LNCaP clone FGC (cell line): ENCODE results near the gene NRXN3.

Experiments used
- DNase-seq: peaks from one replicate; pipeline ENCODE4 v3.0.0-alpha.2; 2011; ENCODE audit warnings: low read depth
- H3K4me3 ChIP-seq: 2 replicates; pipeline ENCODE4 v1.5.1; 2011; ENCODE audit warnings: mild to moderate bottlenecking, low read depth, low read length, control low read depth
- CTCF ChIP-seq: IDR thresholded peaks from 2 replicates; pipeline ENCODE4 v1.5.1; 2012; ENCODE audit warnings: mild to moderate bottlenecking; ENCODE audit not compliant: control insufficient read depth, insufficient read depth; ENCODE audit errors: extremely low read depth

The NRXN3 gene

GRCh38 chr14:79437951-79438350 is 1267.8 kb downstream of the NRXN3 start:
- no peak for DNase-seq
- no peak for TF ChIP-seq CTCF
- no peak overlapping the region for H3K4me3 ChIP-seq

GRCh38 chr14:79438696-79439342 is 1268.6 kb downstream of the NRXN3 start:
- DNase-seq, result no peak
- no peak overlapping the region for H3K4me3 ChIP-seq
- TF ChIP-seq CTCF, result no peak

- DNase-seq, result no peak
Measured at GRCh38 chr14:79442786-79443185, 1272.6 kb downstream of the NRXN3 start.

GRCh38 chr14:79443602-79444001 is 1273.4 kb downstream of the NRXN3 start:
- H3K4me3 ChIP-seq, result no peak overlapping the region
- TF ChIP-seq CTCF, result no peak
- DNase-seq, result no peak

More at GRCh38 chr14:79442786-79443185, 1272.6 kb downstream of the NRXN3 start:
- TF ChIP-seq CTCF, result no peak
- no peak overlapping the region for H3K4me3 ChIP-seq

- DNase-seq, result no peak
- TF ChIP-seq CTCF, result no peak
- no peak overlapping the region for H3K4me3 ChIP-seq
Measured at GRCh38 chr14:79448960-79449359, 1278.8 kb downstream of the NRXN3 start.

- DNase-seq, result no peak
- H3K4me3 ChIP-seq, result no peak overlapping the region
- no peak for TF ChIP-seq CTCF
Measured at GRCh38 chr14:79451601-79452000, 1281.4 kb downstream of the NRXN3 start.

GRCh38 chr14:79453276-79453675 is 1283.1 kb downstream of the NRXN3 start:
- no peak overlapping the region for H3K4me3 ChIP-seq
- no peak for TF ChIP-seq CTCF
- DNase-seq, result no peak
